ENCODE measurements around the gene RNF19B.
"Not testable (repeated sequence)": the region's sequence is repeated elsewhere in the genome, so short reads cannot be mapped to it uniquely, and the experiment has no call there.

RNF19B gene

DNA sequence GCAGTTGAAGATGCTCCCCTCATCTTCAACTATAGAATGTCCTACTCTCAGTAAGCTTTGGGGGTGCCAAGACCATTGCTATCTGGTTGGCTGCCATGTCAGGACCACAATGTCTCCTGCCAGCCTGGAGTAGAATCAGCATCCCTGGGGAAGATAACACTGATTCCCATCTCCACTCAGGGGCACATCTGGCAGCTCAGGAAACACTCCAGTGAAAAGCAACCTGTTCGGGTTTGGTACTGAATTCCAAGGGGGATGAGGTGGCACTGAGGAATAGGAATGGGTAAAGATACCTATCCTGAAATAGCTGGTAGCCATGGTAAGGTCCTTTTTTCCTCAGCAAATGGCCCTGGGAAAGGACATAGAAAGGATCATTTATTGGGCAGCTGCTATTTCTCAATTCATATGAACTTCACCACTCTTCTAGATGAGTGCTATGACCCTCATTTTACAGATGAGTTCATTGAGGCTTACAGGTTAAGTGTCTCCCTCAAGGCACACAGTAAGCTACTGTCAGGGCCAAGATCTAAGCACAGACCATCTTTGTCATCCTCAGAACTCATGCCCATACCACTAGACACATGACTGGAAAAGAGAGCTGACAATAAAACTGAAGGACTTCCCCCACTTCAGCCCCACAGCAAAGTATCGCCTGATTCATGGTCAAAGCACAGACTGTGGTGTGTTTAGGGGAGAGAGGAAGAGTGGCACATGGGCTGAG, 40.7 kb upstream of the RNF19B start:
- Histone ChIP-seq H3K36me3 (ENCODE audit: control insufficient read depth in 5 of 5, insufficient read depth in 5 of 5, low read length in 5 of 5) (peaks cover 3 to 22% (median 14%) of the 10 kb centered on the region in 5 donors), H3K4me1 (ENCODE audit: control insufficient read depth in 5 of 5, insufficient read depth in 5 of 5, low read length in 5 of 5) (peaks cover 0 to 28% (median 19%) of the 10 kb centered on the region in 5 donors), H3K9me3 (ENCODE audit: control insufficient read depth in 5 of 5, low read length in 5 of 5) (no peaks in the 10 kb centered on the region), H3K4me3 (ENCODE audit: low read depth in 1 of 5, low read length in 5 of 5) (no peak overlapping the region), H3K9ac (ENCODE audit: low read length in 5 of 5) (no peak overlapping the region), H3K27me3 (ENCODE audit: control insufficient read depth in 5 of 5, insufficient read depth in 4 of 5, low read length in 5 of 5) (no peaks in the 10 kb centered on the region), H3K27ac (ENCODE audit: low read depth, low read length) (no peak overlapping the region)

DNA sequence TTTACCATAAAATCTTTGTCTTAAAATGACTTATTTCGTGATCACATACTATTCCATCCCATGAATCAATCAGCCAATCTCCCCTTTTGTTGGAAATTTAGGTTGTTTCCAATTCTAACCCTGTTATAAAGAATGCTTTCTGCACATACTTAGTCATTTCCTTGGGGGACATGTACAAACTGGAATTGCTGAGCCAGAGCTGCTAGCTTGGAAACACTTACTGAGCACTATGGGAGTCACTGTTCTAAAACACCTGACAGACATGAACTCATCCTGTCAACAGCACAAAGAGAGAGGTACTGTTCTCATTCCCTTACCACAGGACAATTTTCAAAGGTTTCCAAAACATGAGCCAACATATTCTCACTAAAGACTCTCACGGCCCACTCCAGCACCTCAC, 40.0 kb upstream of the RNF19B start:
- H3K27ac ChIP-seq (ENCODE audit: low read depth, low read length) = no peak overlapping the region
- H3K4me3 ChIP-seq (ENCODE audit: low read depth in 1 of 5, low read length in 5 of 5) = no peak overlapping the region
- peaks cover 3 to 22% (median 14%) of the 10 kb centered on the region in 5 donors for H3K36me3 ChIP-seq (ENCODE audit: control insufficient read depth in 5 of 5, insufficient read depth in 5 of 5, low read length in 5 of 5)
- H3K27me3 ChIP-seq (ENCODE audit: control insufficient read depth in 5 of 5, insufficient read depth in 4 of 5, low read length in 5 of 5) = no peaks in the 10 kb centered on the region
- H3K9me3 ChIP-seq (ENCODE audit: control insufficient read depth in 5 of 5, low read length in 5 of 5) = no peaks in the 10 kb centered on the region
- H3K9ac ChIP-seq (ENCODE audit: low read length in 5 of 5) = no peak overlapping the region
- H3K4me1 ChIP-seq (ENCODE audit: control insufficient read depth in 5 of 5, insufficient read depth in 5 of 5, low read length in 5 of 5) = peaks cover 0 to 27% (median 19%) of the 10 kb centered on the region in 5 donors

DNA sequence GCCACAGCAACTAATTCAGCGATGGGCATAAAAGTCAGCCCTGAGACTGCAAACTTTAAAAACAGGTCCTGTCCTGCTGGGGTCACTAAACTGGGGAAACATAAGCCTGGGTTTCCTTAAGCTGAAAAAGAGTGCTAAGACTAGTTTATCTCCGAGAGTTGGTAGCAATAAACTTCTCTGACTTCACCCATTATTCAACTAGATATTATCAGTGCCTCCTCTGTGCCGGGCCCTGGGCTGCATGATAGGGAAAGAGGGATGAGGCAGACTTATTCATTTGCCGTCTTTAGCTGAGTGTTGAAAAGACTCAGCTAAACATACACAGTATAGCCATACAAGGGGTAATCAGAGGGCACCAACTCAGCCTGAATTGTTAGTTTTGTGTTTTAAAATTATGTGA, 39.0 kb upstream of the RNF19B start:
- Histone ChIP-seq H3K27ac (ENCODE audit: low read depth, low read length) (no peak overlapping the region), H3K4me3 (ENCODE audit: low read depth in 1 of 5, low read length in 5 of 5) (no peak overlapping the region), H3K4me1 (ENCODE audit: control insufficient read depth in 5 of 5, insufficient read depth in 5 of 5, low read length in 5 of 5) (peaks cover 3 to 30% (median 24%) of the 10 kb centered on the region in 5 donors), H3K36me3 (ENCODE audit: control insufficient read depth in 5 of 5, insufficient read depth in 5 of 5, low read length in 5 of 5) (peaks cover 3 to 13% (median 10%) of the 10 kb centered on the region in 5 donors), H3K27me3 (ENCODE audit: control insufficient read depth in 5 of 5, insufficient read depth in 4 of 5, low read length in 5 of 5) (no peaks in the 10 kb centered on the region), H3K9ac (ENCODE audit: low read length in 5 of 5) (no peak overlapping the region), H3K9me3 (ENCODE audit: control insufficient read depth in 5 of 5, low read length in 5 of 5) (no peaks in the 10 kb centered on the region)

DNA sequence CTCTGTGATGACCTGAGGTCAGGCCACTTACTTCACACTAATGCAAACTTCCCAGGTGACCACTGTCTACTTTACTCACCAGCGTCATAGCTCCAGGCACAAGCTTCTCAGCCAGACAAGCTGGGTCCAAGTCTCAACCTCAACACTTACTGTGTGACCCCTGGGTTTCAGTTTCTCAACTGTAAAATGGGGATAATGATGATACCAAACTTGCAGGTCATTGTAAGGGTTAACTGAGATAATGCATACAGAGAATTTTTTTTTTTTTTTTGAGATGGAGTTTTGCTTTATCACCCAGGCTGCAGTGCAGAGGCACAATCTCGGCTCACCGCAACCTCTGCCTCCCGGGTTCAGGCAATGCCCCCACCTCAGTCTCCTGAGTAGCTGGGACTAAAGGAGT, 37.4 kb upstream of the RNF19B start:
- Histone ChIP-seq H3K36me3 (ENCODE audit: control insufficient read depth in 5 of 5, insufficient read depth in 5 of 5, low read length in 5 of 5) (no peaks in the 10 kb centered on the region), H3K4me1 (ENCODE audit: control insufficient read depth in 5 of 5, insufficient read depth in 5 of 5, low read length in 5 of 5) (peaks cover 13 to 42% (median 35%) of the 10 kb centered on the region in 5 donors), H3K9me3 (ENCODE audit: control insufficient read depth in 5 of 5, low read length in 5 of 5) (no peaks in the 10 kb centered on the region), H3K27ac (ENCODE audit: low read depth, low read length) (no peak overlapping the region), H3K4me3 (ENCODE audit: low read depth in 1 of 5, low read length in 5 of 5) (no peak overlapping the region), H3K27me3 (ENCODE audit: control insufficient read depth in 5 of 5, insufficient read depth in 4 of 5, low read length in 5 of 5) (no peaks in the 10 kb centered on the region), H3K9ac (ENCODE audit: low read length in 5 of 5) (no peak overlapping the region)

DNA sequence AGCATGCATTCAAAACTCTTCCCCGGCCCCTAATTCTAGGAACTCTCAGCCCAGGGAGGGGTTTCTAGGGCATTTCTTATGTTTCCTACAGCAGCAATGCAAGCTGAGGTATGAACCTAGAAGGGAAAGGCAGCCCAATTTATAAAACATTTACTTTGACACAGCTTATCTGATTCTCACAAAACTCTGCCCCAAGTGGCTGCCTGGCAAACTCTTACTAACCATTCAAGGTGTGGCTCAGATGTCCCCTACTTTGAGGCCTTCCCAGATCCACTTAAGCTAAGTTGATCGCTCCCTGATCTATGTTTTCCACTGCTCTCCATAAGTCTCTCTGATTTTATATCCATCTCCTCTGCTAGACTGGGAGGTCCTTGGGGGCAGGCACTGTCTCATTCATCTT, 36.7 kb upstream of the RNF19B start:
- H3K36me3 ChIP-seq (ENCODE audit: control insufficient read depth in 5 of 5, insufficient read depth in 5 of 5, low read length in 5 of 5) = no peaks in the 10 kb centered on the region
- H3K9ac ChIP-seq (ENCODE audit: low read length in 5 of 5) = no peak overlapping the region
- no peaks in the 10 kb centered on the region for H3K27me3 ChIP-seq (ENCODE audit: control insufficient read depth in 5 of 5, insufficient read depth in 4 of 5, low read length in 5 of 5)
- no peaks in the 10 kb centered on the region for H3K9me3 ChIP-seq (ENCODE audit: control insufficient read depth in 5 of 5, low read length in 5 of 5)
- H3K27ac ChIP-seq (ENCODE audit: low read depth, low read length) = no peak overlapping the region
- H3K4me1 ChIP-seq (ENCODE audit: control insufficient read depth in 5 of 5, insufficient read depth in 5 of 5, low read length in 5 of 5) = peaks cover 13 to 38% (median 37%) of the 10 kb centered on the region in 5 donors
- no peak overlapping the region for H3K4me3 ChIP-seq (ENCODE audit: low read depth in 1 of 5, low read length in 5 of 5)

DNA sequence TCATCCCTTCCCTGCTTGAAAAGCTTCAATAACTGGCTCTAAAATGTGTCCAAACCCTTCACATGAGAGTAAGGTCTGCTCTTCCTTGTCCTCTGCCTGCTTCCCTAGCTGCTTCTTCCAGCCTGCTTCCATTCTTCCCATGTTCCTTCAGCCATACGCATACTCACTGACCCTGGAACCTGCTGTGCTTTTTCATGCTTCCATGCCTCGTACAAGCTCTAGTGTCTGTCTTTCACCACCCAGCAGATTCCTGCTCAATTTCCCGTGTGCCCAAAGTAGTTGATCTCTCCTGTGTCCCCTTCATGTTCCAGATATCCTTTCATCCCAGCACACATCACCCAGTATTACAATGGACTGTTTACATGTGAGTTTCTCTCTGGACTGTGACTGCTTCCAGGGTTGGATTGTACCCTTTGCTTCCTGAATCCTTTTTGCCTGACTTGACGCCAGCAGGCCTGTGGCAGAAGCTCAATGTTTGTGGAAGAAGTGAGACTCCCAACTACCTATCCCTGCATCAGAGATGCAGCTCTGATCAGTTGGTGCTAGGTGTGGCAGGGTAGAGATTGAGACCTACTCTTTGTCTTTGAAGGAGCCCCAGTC, 35.9 kb upstream of the RNF19B start:
- no peak overlapping the region for H3K27ac ChIP-seq (ENCODE audit: low read depth, low read length)
- no peaks in the 10 kb centered on the region for H3K27me3 ChIP-seq (ENCODE audit: control insufficient read depth in 5 of 5, insufficient read depth in 4 of 5, low read length in 5 of 5)
- no peak overlapping the region for H3K4me3 ChIP-seq (ENCODE audit: low read depth in 1 of 5, low read length in 5 of 5)
- H3K9me3 ChIP-seq (ENCODE audit: control insufficient read depth in 5 of 5, low read length in 5 of 5) = no peaks in the 10 kb centered on the region
- H3K9ac ChIP-seq (ENCODE audit: low read length in 5 of 5) = no peak overlapping the region
- H3K4me1 ChIP-seq (ENCODE audit: control insufficient read depth in 5 of 5, insufficient read depth in 5 of 5, low read length in 5 of 5) = peaks cover 13 to 30% (median 30%) of the 10 kb centered on the region in 5 donors
- no peaks in the 10 kb centered on the region for H3K36me3 ChIP-seq (ENCODE audit: control insufficient read depth in 5 of 5, insufficient read depth in 5 of 5, low read length in 5 of 5)

DNA sequence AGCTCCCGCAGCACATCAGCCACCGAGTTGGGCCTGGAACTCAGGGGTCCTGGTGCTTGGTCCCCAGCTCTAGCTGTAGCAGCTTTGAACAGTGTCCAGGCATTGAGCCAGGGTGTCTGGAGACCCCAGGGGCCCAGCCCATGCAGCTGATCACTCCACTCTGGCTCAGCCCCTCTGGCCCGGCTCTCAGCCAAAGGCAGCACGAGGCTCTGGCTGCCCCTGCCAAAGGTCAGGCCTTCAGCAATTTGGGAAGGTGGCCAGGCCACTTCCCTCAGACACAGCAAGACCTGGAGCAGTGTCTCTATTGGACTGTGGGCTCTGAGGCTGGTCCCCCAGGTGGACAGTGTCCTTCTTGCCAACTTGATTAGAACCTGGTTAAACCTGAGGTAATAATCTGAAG, 34.4 kb upstream of the RNF19B start:
- no peaks in the 10 kb centered on the region for H3K36me3 ChIP-seq (ENCODE audit: control insufficient read depth in 5 of 5, insufficient read depth in 5 of 5, low read length in 5 of 5)
- peak overlapping the region in 1 of 5 donors; percentile 28 for H3K9ac ChIP-seq (ENCODE audit: low read length in 5 of 5)
- H3K27ac ChIP-seq (ENCODE audit: low read depth, low read length) = no peak overlapping the region
- peaks cover 13 to 30% (median 25%) of the 10 kb centered on the region in 5 donors for H3K4me1 ChIP-seq (ENCODE audit: control insufficient read depth in 5 of 5, insufficient read depth in 5 of 5, low read length in 5 of 5)
- H3K9me3 ChIP-seq (ENCODE audit: control insufficient read depth in 5 of 5, low read length in 5 of 5) = no peaks in the 10 kb centered on the region
- no peak overlapping the region for H3K4me3 ChIP-seq (ENCODE audit: low read depth in 1 of 5, low read length in 5 of 5)
- no peaks in the 10 kb centered on the region for H3K27me3 ChIP-seq (ENCODE audit: control insufficient read depth in 5 of 5, insufficient read depth in 4 of 5, low read length in 5 of 5)

DNA sequence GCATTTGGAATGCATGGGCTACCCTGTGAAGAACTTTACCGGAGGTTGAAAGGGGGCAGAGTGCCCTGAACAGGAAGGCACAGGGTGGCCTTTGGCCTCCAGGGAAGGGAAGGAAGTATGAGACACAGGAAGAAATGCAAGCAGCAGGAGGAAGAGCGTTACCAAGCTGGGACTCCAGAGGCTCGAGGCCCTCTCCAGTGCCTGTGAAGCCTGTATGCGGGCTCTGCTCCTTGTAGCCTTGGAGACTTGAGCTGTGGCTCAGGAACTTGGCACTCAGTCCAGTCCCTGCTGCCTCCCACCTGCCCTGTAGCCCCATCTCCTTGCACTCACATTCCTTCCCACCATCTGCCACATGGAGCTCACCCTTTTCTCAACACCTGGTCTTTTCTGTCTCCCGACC, 33.5 kb upstream of the RNF19B start:
- Histone ChIP-seq H3K4me1 (ENCODE audit: control insufficient read depth in 5 of 5, insufficient read depth in 5 of 5, low read length in 5 of 5) (peaks cover 13 to 35% (median 32%) of the 10 kb centered on the region in 5 donors), H3K27ac (ENCODE audit: low read depth, low read length) (peak overlapping the region; percentile 66), H3K27me3 (ENCODE audit: control insufficient read depth in 5 of 5, insufficient read depth in 4 of 5, low read length in 5 of 5) (no peaks in the 10 kb centered on the region), H3K36me3 (ENCODE audit: control insufficient read depth in 5 of 5, insufficient read depth in 5 of 5, low read length in 5 of 5) (no peaks in the 10 kb centered on the region), H3K9me3 (ENCODE audit: control insufficient read depth in 5 of 5, low read length in 5 of 5) (no peaks in the 10 kb centered on the region), H3K4me3 (ENCODE audit: low read depth in 1 of 5, low read length in 5 of 5) (no peak overlapping the region), H3K9ac (ENCODE audit: low read length in 5 of 5) (peak overlapping the region in 1 of 5 donors; percentile 7)

DNA sequence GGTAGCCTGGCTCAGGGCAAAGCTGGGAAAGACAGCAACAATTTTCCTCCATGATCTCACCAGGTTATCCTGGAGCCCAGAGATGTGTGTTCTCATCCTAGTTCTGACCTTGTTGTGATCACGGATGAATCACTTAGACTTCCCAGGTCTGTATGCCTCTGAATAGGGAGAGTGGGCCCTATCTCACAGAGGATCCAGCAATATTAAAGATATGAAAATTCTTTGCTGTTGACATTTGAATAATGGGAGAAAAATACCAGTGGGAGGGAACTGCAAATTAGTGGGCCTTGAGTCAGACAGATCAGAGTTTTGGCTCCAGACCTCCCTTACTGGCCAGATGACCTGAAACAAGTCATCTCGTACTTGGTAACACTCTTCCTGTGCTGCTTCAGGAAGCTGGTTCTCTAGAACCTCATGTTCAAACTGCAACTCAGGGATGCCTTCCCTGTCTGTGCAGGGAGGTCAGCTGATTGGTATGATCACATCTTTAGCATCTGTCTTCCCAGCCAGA, 32.8 kb upstream of the RNF19B start:
- H3K9ac ChIP-seq (ENCODE audit: low read length in 5 of 5) = peak overlapping the region in 2 of 5 donors; percentile 8 to 13
- peaks cover 13 to 41% (median 38%) of the 10 kb centered on the region in 5 donors for H3K4me1 ChIP-seq (ENCODE audit: control insufficient read depth in 5 of 5, insufficient read depth in 5 of 5, low read length in 5 of 5)
- H3K9me3 ChIP-seq (ENCODE audit: control insufficient read depth in 5 of 5, low read length in 5 of 5) = no peaks in the 10 kb centered on the region
- peak overlapping the region; percentile 66 for H3K27ac ChIP-seq (ENCODE audit: low read depth, low read length)
- no peak overlapping the region for H3K4me3 ChIP-seq (ENCODE audit: low read depth in 1 of 5, low read length in 5 of 5)
- no peaks in the 10 kb centered on the region for H3K27me3 ChIP-seq (ENCODE audit: control insufficient read depth in 5 of 5, insufficient read depth in 4 of 5, low read length in 5 of 5)
- H3K36me3 ChIP-seq (ENCODE audit: control insufficient read depth in 5 of 5, insufficient read depth in 5 of 5, low read length in 5 of 5) = no peaks in the 10 kb centered on the region

DNA sequence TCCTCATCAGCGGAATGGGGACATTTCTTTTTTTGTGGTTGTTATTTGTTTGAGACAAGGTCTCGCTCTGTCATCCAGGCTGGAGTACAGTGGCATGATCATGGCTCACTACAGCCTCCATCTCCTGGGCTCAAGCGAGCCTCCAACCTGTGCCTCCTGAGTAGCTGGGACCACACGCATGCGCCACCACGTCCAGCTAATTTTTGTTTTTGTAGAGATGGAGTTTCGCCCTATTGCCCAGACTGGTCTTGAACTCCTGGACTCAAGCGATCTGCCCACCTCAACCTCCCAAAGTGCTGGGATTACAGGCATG, 28.7 kb upstream of the RNF19B start:
- H3K36me3 ChIP-seq (ENCODE audit: control insufficient read depth in 5 of 5, insufficient read depth in 5 of 5, low read length in 5 of 5); H3K27me3 ChIP-seq (ENCODE audit: control insufficient read depth in 5 of 5, insufficient read depth in 4 of 5, low read length in 5 of 5); H3K9ac ChIP-seq (ENCODE audit: low read length in 5 of 5); H3K4me3 ChIP-seq (ENCODE audit: low read depth in 1 of 5, low read length in 5 of 5); H3K9me3 ChIP-seq (ENCODE audit: control insufficient read depth in 5 of 5, low read length in 5 of 5): not testable (repeated sequence)
- H3K27ac ChIP-seq (ENCODE audit: low read depth, low read length) = peak overlapping the region; percentile 69
- peaks cover 21 to 64% (median 48%) of the 10 kb centered on the region in 5 donors for H3K4me1 ChIP-seq (ENCODE audit: control insufficient read depth in 5 of 5, insufficient read depth in 5 of 5, low read length in 5 of 5)
